ENCODE measurements around the gene OLFM1.

The OLFM1 gene

GRCh38 chr9:135119496-135120064 lies 32.1 kb downstream of the OLFM1 start:
- ATAC-seq (no peak), DNase-seq (ENCODE audit: low spot score in 2 of 2) (no peak)
- Mint-ChIP-seq H3K4me1 (no peaks in the 10 kb centered on the region), H3K4me3 (no peak overlapping the region), H3K9me3 (no peaks in the 10 kb centered on the region), H3K36me3 (no peaks in the 10 kb centered on the region), H3K27ac (no peak overlapping the region)

GRCh38 chr9:135120249-135120648 lies 32.8 kb downstream of the OLFM1 start:
- ATAC-seq (no peak), DNase-seq (ENCODE audit: low spot score in 2 of 2) (no peak)
- Mint-ChIP-seq H3K4me1 (no peaks in the 10 kb centered on the region), H3K9me3 (no peaks in the 10 kb centered on the region), H3K4me3 (no peak overlapping the region), H3K36me3 (no peaks in the 10 kb centered on the region), H3K27ac (no peak overlapping the region)

- H3K4me3 Mint-ChIP-seq, result no peak overlapping the region
- H3K9me3 Mint-ChIP-seq, result no peaks in the 10 kb centered on the region
- no peak overlapping the region for H3K27ac Mint-ChIP-seq
- no peaks in the 10 kb centered on the region for H3K36me3 Mint-ChIP-seq
- no peaks in the 10 kb centered on the region for H3K4me1 Mint-ChIP-seq
- no peak for DNase-seq (ENCODE audit: low spot score in 2 of 2)
- ATAC-seq, result no peak
These were observed 34.8 kb downstream of the OLFM1 start for GRCh38 chr9:135122316-135122715.

GRCh38 chr9:135123126-135123772 lies 35.8 kb downstream of the OLFM1 start:
- DNase-seq (ENCODE audit: low spot score in 2 of 2) (no peak), ATAC-seq (no peak)
- no peaks in the 10 kb centered on the region for H3K36me3 Mint-ChIP-seq
- H3K4me1 Mint-ChIP-seq, result no peaks in the 10 kb centered on the region
- no peak overlapping the region for H3K27ac Mint-ChIP-seq
- no peak overlapping the region for H3K4me3 Mint-ChIP-seq
- no peaks in the 10 kb centered on the region for H3K9me3 Mint-ChIP-seq

- no peak for ATAC-seq
- Mint-ChIP-seq H3K4me3 (no peak overlapping the region), H3K27ac (no peak overlapping the region)
These were observed 36.3 kb downstream of the OLFM1 start for GRCh38 chr9:135123773-135124134.

GRCh38 chr9:135126451-135127187 lies 39.2 kb downstream of the OLFM1 start:
- no peak overlapping the region for H3K4me3 Mint-ChIP-seq
- H3K9me3 Mint-ChIP-seq, result peaks cover 5% of the 10 kb centered on the region
- DNase-seq (ENCODE audit: low spot score in 2 of 2) (no peak), ATAC-seq (no peak)
- no peak overlapping the region for H3K27ac Mint-ChIP-seq
- peaks cover 11% of the 10 kb centered on the region for H3K4me1 Mint-ChIP-seq
- no peaks in the 10 kb centered on the region for H3K36me3 Mint-ChIP-seq

More at GRCh38 chr9:135123773-135124134, 36.3 kb downstream of the OLFM1 start:
- H3K9me3 Mint-ChIP-seq, result no peaks in the 10 kb centered on the region
- H3K4me1 Mint-ChIP-seq, result no peaks in the 10 kb centered on the region
- no peak for DNase-seq (ENCODE audit: low spot score in 2 of 2)
- no peaks in the 10 kb centered on the region for H3K36me3 Mint-ChIP-seq

- Mint-ChIP-seq H3K4me1 (peaks cover 11% of the 10 kb centered on the region), H3K4me3 (no peak overlapping the region), H3K9me3 (peaks cover 5% of the 10 kb centered on the region), H3K27ac (no peak overlapping the region), H3K36me3 (no peaks in the 10 kb centered on the region)
- ATAC-seq (no peak), DNase-seq (ENCODE audit: low spot score in 2 of 2) (no peak)
These were observed 40.5 kb downstream of the OLFM1 start for GRCh38 chr9:135127718-135128670.

- H3K36me3 Mint-ChIP-seq, result no peaks in the 10 kb centered on the region
- no peak overlapping the region for H3K27ac Mint-ChIP-seq
- peaks cover 5% of the 10 kb centered on the region for H3K9me3 Mint-ChIP-seq
- peaks cover 11% of the 10 kb centered on the region for H3K4me1 Mint-ChIP-seq
- ATAC-seq, result no peak
- DNase-seq (ENCODE audit: low spot score in 2 of 2), result no peak
- no peak overlapping the region for H3K4me3 Mint-ChIP-seq
These were observed 41.7 kb downstream of the OLFM1 start for GRCh38 chr9:135129137-135129695.

GRCh38 chr9:135130207-135130976 lies 42.9 kb downstream of the OLFM1 start:
- ATAC-seq (peak; percentile 53), DNase-seq (ENCODE audit: low spot score in 2 of 2) (no peak)
- Mint-ChIP-seq H3K4me1 (peaks cover 11% of the 10 kb centered on the region), H3K27ac (no peak overlapping the region), H3K9me3 (peaks cover 5% of the 10 kb centered on the region), H3K4me3 (no peak overlapping the region), H3K36me3 (no peaks in the 10 kb centered on the region)

GRCh38 chr9:135131488-135131887 lies 44.0 kb downstream of the OLFM1 start:
- Mint-ChIP-seq H3K36me3 (no peaks in the 10 kb centered on the region), H3K4me1 (peaks cover 11% of the 10 kb centered on the region), H3K4me3 (no peak overlapping the region), H3K27ac (no peak overlapping the region), H3K9me3 (peaks cover 5% of the 10 kb centered on the region)
- no peak for ATAC-seq
- DNase-seq (ENCODE audit: low spot score in 2 of 2), result no peak

- DNase-seq (ENCODE audit: low spot score in 2 of 2) (no peak), ATAC-seq (no peak)
- Mint-ChIP-seq H3K4me3 (no peak overlapping the region), H3K4me1 (peaks cover 11% of the 10 kb centered on the region), H3K36me3 (no peaks in the 10 kb centered on the region), H3K27ac (no peak overlapping the region), H3K9me3 (peaks cover 5% of the 10 kb centered on the region)
These were observed 44.5 kb downstream of the OLFM1 start for GRCh38 chr9:135132008-135132407.

GRCh38 chr9:135134268-135135022 lies 47.0 kb downstream of the OLFM1 start:
- no peak overlapping the region for H3K27ac Mint-ChIP-seq
- H3K4me1 Mint-ChIP-seq, result peaks cover 10% of the 10 kb centered on the region
- H3K9me3 Mint-ChIP-seq, result peaks cover 5% of the 10 kb centered on the region
- H3K4me3 Mint-ChIP-seq, result no peak overlapping the region
- DNase-seq (ENCODE audit: low spot score in 2 of 2), result no peak
- no peaks in the 10 kb centered on the region for H3K36me3 Mint-ChIP-seq
- no peak for ATAC-seq

- Mint-ChIP-seq H3K36me3 (no peaks in the 10 kb centered on the region), H3K9me3 (no peaks in the 10 kb centered on the region), H3K4me3 (no peak overlapping the region), H3K27ac (no peak overlapping the region), H3K4me1 (peaks cover under 1% of the 10 kb centered on the region)
- DNase-seq (ENCODE audit: low spot score in 2 of 2) (no peak), ATAC-seq (no peak)
These were observed 47.9 kb downstream of the OLFM1 start for GRCh38 chr9:135135171-135135928.

Measured in stimulated activated effector memory CD8-positive, alpha-beta T cell treated with anti-CD3 and anti-CD28 coated beads, Interleukin-12 subunit alpha, Interleukin-12 subunit beta, amount 100 ng/mL, for 72 hours (primary cell).